Measurements from ENCODE around the gene SIGLEC1.

The SIGLEC1 gene

GRCh38 chr20:3677733-3678132 is 34.7 kb downstream of the SIGLEC1 start:
- DNase-seq, result no peak

- no peak for DNase-seq
Measured at GRCh38 chr20:3674995-3675900, 37.2 kb downstream of the SIGLEC1 start.

GRCh38 chr20:3674447-3674846 is 38.0 kb downstream of the SIGLEC1 start:
- DNase-seq, result no peak

- no peak for DNase-seq
Measured at GRCh38 chr20:3673221-3674070, 39.0 kb downstream of the SIGLEC1 start.

GRCh38 chr20:3672547-3673171 is 39.7 kb downstream of the SIGLEC1 start:
- no peak for DNase-seq

- no peak for DNase-seq
Measured at GRCh38 chr20:3671986-3672546, 40.3 kb downstream of the SIGLEC1 start.

- DNase-seq, result no peak
Measured at GRCh38 chr20:3670945-3671344, 41.5 kb downstream of the SIGLEC1 start.

- no peak for DNase-seq
Measured at GRCh38 chr20:3670511-3670910, 41.9 kb downstream of the SIGLEC1 start.

GRCh38 chr20:3669710-3670367 is 42.6 kb downstream of the SIGLEC1 start:
- no peak for DNase-seq

GRCh38 chr20:3667434-3668037 is 44.9 kb downstream of the SIGLEC1 start:
- DNase-seq, result no peak

GRCh38 chr20:3663858-3664257 is 48.5 kb downstream of the SIGLEC1 start:
- no peak for DNase-seq

GRCh38 chr20:3663031-3663701 is 49.2 kb downstream of the SIGLEC1 start, which contains the start of gene GFRA4:
TSS of gene GFRA4 (minus strand) at chr20:3663399. CDS start at chr20:3663399, 0 bp downstream.
- no peak for DNase-seq
